Inflammatory macrophage treated with lipopolysaccharide for 1 hour (primary cell): ENCODE results near the gene ADCY9.
"Not testable (repeated sequence)": the region's sequence is repeated elsewhere in the genome, so short reads cannot be mapped to it uniquely, and the experiment has no call there.

Experiments
- DNase-seq, 2 donors: peaks; one replicate each; pipeline ENCODE4 v3.0.0-alpha.2; 2020 to 2022

The ADCY9 gene

DNA sequence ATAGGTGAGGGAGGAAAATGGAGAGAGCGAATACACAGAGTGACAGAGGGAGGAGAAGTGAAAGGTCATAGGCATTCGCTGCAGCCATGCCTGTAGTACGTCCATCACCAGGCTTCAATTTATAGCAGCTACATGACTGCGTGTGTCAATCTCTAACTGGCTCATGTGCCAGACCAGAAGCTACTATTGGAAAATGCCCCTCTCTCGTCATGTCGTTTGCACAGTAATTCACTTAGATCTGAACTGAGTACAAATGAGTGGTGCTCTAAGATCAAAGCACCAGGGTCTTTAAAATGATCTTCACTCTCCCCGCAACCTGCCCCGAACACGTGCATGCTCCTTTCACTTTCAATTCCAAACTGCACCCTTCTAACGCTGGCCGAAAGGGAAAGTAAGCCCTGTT is 51.3 kb downstream of the ADCY9 start:
- no peak for DNase-seq

DNA sequence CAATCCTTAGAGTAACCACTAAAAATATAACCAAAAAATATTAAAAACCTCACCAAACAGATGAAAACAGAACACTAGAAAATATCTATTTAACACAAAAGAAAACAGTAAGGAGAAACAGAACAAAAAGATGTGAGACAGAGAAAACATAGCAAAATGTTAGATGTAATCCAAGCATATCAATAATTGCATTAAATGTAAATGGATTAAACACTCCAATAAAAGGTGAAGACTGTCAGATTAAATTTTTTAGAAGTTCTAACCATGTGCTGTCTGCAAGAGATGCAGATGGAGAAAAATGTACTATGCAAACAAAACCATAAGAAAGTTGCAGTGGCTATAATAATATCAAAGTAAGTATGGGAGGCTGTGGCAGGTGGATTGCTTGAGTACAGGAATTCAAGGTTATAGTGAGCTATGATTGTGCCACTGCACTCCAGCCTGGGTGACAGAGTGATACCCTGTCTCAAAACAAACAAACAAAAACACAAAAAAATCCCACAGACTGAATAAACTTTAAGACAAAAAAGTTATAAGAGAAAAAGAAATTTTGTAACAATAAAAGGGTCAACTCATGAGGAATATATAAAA is 53.9 kb downstream of the ADCY9 start:
- no peak for DNase-seq

DNA sequence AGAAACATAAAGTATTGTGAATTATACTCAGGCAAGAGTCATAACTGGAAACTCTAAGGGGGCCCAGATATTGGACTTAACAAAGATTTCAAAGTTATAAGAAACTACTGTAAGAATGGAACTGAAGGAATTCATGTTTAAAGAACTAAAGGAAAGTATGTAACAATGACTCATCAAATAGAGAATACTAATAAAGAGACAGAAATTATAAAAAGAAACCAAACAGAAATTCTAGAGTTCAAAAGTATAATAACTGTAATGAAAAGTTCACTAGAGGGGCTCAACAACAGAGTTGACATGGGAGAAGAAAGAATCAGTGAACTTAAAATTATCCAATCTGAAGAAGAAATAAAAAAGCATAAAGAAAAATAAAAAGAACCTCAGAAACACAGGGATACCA is 55.4 kb downstream of the ADCY9 start:
- no peak for DNase-seq

DNA sequence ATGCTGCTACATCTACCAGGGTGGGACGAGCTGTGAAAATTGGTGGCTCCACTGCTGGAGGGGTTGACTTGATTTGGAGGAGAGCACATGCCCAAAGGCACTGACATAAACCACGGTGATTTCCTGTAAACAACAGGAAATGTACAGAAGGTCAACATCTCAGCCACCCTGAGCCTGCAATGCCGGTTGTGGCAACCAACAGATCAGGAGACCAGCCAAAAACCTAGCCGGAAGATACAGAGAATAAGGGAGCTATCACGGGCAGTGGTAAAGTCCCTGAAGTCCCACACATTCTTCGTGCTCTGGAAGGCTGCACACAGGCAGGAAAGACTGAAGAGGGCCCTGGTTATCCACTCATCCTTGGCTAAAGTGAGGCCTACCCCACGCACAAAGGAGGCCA is 56.2 kb downstream of the ADCY9 start:
- DNase-seq = no peak

DNA sequence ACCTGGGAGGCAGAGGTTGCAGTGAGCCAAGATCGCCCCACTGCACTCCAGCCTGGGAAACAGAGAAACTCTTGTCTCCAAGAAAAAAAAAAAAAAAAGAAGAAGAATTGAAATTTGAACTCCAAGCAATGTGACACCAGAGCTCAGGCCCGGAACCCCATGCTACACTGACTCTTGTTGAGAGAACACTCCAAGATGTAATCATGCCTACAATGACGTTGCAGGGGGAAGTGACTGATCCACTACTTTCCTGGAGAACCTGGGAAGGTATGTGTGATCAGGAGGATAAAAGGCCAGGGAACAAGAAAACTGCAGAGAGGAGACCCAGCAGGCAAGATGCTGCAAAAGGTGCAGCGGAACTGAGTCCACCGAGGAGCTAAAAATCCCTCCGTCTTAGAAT is 57.9 kb downstream of the ADCY9 start:
- DNase-seq = no peak

DNA sequence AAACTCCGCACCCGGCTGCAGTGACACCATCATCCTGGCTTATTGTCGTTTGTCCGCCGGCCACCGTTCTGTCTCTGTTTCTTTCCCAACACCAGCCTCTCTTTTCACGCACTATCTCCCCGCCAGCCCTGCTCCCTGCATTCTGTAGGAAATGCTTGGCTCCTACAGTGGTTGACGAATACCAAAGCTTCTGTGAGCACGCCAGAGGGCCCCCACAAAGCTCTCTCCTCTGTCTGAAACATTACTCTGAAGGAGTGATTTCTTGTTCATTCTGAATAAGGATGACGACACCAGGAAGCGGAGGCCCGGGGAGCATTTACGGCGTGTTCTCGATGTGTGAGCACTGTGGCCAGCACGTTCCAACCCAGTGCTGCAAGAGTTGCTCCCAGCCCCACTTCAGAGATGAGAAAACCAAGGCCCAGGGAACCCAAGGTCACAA is 58.8 kb downstream of the ADCY9 start:
- DNase-seq = no peak

DNA sequence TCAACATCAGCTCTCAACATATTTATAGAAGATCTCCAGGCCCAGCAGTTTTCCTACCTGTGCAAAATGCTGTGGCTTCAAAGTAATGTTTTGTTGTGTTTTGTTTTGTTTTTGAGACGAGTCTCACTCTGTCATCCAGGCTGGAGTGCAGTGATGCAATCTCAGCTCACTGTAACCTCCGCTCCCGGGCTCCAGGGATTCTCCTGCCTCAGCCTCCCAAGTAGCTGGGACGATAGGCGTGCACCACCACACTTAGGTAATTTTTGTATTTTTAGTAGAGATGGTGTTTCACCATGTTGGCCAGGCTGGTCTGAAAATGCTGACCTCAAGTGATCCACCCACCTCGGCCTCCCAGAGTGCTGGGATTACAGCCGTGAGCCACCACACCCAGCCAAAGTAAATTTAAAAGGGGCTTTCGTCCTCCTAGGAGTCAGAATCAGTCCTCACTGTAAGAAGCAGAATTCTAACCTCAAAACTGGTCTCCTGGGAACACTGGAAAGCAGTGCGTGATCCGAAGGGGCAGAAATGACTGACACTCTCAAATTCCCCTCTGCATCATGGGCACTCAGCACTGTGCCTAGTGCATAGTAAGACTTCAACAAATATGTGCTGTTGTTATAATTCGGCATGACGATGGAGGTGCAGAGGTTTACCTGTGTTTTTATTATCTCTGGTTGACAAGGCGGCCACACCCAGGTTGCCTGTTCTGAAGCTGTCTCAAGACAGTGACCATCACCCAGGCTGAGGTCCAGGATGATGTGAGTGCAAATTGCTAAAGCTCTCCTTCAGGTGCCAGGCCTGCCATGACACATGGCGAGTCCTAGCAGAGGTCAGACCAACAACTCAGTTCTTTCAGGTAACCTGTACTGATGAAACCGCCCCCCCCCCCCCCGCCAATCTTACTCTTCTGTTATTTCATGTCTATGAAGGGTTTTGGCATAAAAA is 59.8 kb downstream of the ADCY9 start:
- no peak for DNase-seq

DNA sequence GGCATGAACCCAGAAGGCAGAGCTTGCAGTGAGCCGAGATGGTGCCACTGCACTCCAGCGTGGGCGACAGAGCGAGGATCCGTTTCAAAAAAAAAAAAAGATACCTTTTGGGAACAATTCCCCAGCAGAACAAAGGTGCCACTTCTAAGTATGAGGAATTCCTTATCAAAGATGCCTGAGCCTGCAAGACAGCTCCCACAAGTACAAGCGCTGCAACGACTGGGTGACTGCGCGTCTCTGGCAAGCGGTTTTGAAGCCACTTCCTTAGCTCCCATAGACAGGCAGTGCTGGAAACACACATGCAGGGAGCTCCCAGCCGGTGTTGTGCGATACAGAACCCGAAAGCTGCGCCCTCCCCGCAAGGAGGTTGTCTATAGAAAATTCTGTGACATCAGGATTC is 60.5 kb downstream of the ADCY9 start:
- no peak for DNase-seq

DNA sequence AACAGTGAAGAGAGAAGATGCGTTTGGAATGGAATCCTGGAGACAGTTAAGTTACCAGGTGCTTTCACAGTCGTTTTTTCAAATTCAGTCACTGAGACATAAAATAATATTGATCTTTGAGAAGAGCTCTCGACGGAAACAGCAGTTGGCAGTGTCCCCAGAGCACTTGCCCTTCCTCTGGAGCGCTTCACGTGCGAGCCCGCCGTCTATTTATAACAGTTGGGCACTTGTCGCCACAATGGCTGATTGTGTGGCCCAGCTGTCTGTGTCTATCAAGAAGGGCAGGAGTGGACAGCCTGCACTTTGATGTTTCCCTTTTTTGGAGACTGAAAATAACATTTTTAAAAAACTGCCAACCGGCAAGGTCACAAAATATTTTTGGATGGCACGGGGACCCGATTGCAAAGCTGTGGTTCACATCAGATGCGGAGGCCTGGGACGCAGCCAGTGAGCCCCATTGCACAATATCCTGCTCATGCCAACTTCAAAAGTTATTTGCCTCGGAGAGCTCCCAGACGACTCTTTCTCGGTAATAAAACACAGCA is 62.9 kb downstream of the ADCY9 start:
- peak in 1 of 2 donors; percentile 20 for DNase-seq

DNA sequence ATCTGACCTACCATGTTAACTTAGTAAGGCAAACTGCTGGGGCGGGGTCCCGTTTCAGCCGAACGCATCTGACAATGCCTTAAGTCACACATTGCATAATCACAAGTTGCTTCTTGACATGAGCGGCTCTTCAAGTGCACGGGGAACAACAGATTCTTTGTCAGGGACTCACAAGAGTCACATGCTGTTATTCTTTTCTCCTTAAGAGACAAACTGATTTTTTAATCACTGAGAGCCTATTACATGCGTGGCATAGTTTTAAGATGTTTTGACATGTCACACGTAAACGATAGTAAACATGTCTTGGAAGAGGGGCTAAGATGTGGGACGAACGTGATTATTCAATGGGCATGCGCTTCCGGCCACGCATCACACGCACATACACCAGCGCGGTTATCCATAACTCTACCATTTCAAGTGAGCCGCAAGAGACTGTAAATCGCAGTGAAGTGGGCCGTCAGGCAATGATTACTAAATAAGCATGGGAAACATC is 63.4 kb downstream of the ADCY9 start:
- peak; percentile 44 for DNase-seq

DNA sequence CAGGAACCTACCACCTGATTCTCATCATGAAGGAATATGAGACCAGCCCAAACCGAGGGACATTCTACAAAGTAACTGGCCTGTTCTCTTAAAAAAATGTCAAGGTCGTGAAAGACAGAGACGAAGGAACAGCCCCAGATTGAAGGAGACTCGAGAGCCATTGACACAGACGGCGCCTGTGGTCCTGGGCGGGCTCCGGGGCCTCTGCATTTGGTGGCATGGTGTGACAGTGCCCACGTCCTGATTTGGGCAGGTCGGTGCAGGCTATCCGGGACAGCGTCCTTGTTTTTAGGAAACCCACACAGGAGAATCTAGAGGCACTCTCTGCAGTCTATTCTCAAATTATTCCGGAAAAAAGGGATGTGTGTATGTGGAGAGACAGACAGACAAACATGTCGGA is 64.1 kb downstream of the ADCY9 start:
- DNase-seq = no peak

DNA sequence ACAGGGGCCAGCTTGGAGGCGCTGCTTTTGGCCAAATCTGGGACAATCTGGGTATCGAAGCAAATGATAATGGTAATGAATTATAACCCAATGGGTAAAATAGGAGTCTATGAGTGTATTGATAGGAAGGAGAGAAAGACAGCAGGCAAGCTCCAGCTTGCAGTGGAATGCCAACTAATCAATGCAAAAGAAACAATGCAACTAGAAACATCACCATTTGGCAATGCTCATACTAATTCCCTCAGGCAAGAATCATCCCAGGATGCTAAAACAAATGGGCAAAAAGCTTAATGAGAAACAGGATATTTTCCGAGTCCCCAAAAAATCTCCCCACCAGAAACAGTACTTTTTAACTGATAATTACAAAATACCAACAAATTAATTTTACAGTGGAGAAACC is 64.7 kb downstream of the ADCY9 start:
- DNase-seq = no peak

DNA sequence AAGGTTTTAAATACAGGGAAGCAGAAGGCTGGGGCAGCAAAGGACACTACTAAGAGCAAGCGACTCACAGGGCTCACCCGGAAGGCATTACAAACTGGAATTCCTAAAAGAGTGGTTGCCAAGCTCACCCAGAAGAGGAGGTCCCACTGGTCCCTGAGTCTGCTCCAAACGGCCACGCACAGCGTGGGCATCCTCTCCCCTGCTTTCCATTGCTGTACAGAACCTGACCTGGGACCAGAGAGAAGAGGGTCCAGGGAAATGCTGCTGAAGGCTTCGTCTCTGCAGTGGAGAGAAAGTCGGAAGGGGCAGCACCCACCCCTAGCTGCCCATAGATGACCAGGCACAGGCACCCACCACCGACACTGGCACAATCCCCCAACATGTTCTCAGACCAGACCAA is 67.2 kb downstream of the ADCY9 start:
- no peak for DNase-seq

DNA sequence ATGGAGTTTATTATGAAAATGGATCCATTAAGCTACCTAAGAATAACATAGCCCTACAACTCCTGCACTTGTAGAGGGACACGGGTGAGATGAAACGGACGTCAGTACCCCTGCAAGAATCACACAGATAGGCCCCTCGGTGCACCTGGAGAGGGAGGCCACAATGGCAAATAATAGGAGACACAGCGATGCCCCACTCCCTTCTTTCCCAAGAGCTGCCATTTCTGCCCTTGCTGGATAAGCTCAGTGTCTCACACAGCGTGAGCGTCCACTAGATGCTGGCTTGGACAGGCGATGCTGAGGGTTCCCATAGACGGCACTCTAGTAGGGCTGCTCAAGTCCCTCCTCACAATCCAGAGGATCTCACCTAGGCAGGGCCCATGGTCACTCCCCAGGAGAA is 67.8 kb downstream of the ADCY9 start:
- DNase-seq = no peak

DNA sequence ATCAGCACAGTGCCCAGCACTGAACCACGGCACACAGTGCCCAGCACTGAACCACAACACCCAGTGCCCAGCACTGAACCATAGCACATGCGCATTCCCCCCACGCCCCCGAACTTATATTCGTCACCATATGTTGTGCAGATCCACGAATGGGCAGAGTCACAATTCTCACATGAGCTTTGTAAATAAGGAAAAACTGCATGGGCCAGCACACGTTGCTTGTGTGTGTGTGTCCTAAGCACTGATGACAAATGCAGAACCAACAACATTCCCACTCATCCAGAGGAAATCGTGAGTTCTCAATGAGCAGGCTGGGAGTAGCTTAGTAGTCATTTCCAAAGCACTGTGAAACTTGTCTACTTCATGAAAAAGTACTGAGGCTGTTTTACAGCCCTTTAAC is 70.0 kb downstream of the ADCY9 start:
- DNase-seq = no peak

DNA sequence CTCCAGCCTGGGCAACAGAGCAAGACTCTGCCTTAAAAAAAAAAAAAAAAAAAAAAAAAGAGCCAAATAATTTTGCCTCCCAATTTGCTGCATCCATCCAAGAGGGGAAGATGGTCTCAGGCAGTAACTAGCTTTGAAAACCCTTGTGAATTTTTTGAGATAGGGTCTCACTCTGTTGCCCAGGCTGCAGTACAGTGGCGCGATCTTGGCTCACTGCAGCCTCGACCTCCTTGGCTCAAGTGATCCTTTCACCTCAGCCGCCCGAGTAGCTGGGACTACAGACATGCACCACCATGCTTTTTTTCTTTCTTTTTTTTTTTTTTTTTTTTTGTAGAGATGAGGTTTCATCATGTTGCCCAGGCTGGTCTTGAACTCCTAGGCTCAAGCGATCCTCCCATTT is 70.7 kb downstream of the ADCY9 start:
- not testable (repeated sequence) for DNase-seq

DNA sequence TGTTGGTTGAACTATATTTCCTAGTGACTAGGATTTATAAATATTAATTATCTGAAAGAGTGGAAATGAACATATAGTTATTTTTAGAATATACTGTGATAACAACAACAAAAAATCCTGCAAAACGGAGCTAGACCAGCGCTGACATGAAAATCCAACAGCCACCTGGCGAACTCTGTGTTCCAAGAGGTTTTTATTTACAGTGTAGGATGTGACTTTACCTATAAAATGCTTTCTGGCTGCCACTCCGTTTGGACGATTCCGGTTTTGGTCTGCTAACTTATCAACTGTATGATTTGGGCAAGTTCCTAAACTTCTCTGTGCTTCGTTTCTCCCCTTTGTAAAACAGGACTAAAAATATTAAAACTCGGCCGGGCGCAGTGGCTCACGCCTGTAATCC is 73.7 kb downstream of the ADCY9 start:
- no peak for DNase-seq

DNA sequence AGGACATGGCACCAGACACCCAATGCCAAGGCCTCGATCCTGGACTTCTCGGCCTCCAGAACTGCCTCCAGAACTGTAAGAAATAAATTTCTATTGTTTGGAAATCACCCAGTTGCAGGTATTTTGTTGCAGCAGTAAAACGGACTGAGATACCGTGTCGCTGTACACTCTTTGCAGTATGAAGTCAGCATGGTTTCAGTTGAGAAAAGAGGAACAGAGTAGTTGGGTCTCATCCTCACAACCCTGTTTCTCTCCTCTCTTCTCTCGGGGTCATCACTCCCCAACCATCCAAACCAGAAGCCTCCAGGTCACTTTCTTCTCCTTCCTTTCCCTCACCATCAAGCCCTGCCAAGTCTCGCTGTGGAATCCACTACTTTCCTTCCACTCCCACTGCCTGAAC is 77.8 kb downstream of the ADCY9 start:
- no peak for DNase-seq

DNA sequence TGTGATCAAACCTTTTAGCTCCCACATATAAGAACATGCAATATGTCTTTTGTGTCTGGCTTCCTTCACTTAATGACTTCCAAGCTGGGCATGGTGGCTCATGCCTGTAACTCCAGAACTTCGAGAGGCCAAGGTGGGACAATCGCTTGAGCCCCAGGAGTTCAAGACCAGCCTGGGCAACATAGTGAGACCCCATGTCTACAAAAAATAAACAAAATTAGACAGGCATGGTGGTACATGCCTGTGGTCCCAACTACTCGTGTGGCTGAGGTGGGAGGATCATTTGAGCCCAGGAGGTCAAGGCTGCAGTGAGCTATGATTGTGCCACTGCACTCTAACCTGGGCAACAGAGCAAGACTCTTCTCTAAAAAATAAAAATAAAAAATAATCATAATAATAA is 79.3 kb downstream of the ADCY9 start:
- not testable (repeated sequence) for DNase-seq

DNA sequence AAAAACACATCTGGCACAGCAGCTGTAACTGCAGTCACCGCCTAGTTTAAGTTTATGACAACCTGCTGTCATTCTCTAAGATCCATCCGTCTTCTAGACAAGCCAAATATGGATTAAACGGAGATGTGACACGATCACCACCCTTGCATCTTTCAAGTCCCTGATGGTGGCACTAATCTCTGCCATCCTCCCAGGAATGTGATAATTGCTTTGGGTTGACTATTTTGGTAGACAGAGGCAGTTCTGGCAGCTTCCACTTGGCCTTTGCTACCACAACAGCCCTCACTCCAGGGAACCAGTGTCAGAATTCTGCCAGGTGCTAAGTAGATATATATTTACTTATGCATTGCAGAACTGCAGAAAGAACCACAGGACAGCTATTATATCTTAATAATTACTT is 81.3 kb downstream of the ADCY9 start:
- no peak for DNase-seq

DNA sequence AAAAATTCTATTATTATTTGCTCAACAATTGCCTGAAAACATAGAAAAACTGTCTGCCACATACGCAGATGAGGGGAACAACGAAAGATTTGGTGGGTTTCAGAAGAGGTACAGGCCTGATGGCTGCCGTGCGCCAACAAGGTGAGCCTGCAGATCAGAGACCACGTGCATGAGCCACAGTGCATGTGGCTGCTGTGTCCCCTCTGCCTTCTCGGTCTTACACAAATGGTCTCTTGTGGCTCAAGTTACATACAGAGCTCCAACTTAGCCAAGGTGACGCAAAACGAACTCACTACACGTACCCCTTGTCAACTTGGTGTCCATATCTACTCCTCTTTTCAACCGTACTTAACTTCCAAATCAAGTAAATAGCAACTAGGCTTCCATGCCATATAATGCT is 82.3 kb downstream of the ADCY9 start:
- DNase-seq = no peak

DNA sequence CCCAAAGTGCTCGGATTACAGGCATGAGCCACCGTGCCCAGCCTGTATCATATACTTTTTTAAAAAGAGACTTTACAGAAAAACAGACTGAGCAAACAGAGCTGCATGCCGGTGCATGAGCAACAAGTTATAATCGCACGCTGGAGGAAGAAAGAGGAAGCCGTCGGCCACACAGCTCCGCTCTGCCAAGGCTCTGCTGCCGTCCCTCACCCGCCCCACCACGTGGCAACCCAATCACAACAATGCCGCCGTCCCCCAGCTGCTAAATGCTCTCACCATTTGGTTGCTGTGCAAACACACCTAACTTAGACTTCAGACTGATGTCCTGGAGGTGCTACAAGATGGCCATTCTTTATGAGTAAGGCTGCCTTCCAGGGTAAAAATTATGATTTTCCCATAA is 83.5 kb downstream of the ADCY9 start:
- peak; percentile 41 to 58 for DNase-seq

DNA sequence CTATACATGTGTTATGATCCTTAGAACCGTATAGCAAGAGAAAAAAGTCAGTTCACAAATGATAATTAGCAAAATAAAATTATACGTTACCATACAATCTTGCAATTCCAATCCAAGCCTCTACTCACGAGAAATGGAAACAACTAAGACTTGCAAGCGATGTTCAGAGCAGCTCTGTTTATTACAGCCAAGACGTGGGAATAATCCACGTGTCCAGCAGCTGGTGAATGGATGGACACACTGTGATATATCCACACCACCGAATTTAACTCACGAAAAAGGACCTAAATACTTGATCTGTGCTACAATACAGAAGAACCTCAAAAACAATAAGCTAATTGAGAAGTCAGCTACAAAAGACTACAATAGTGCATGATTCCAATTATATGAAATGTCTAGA is 88.1 kb downstream of the ADCY9 start:
- no peak for DNase-seq

DNA sequence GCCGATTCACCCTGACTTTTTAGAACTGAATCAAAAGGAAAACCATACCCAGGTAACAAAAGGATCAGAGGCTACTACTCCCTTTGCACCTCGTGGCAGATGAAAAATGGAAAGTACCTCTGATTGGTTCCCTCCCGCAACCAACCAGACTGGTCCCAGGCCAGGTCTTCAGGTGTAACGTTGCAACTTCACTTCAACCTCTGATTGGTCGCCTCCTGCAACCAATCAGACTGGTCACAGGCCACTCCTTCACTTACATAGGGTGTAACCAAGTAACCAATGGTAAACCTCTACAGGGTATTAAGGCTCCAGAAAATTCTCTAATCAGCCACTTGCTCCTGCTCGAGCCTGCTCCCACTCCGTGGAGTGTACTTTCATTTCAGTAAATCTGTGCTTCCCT is 89.4 kb downstream of the ADCY9 start:
- DNase-seq = no peak
